IPS-18a (cell line): ENCODE results near the gene MAP3K21.

Experiments used
- H3K27ac ChIP-seq: one replicate; pipeline ENCODE4 v1.5.1; 2013; ENCODE audit warnings: low read length
- H3K27me3 ChIP-seq: one replicate; pipeline ENCODE4 v1.6.1; 2013; ENCODE audit warnings: mild to moderate bottlenecking, low read length; ENCODE audit not compliant: control insufficient read depth, insufficient read depth
- H3K36me3 ChIP-seq: one replicate; pipeline ENCODE4 v1.6.1; 2013; ENCODE audit warnings: low read depth, low read length; ENCODE audit not compliant: control insufficient read depth
- H3K4me1 ChIP-seq: one replicate; pipeline ENCODE4 v1.6.1; 2013; ENCODE audit warnings: low read depth, low read length; ENCODE audit not compliant: control insufficient read depth
- H3K4me3 ChIP-seq: one replicate; pipeline ENCODE4 v1.5.1; 2013; ENCODE audit warnings: low read length
- H3K9ac ChIP-seq: one replicate; pipeline ENCODE4 v1.6.1; 2013; ENCODE audit warnings: mild to moderate bottlenecking, low read length, moderate library complexity
- H3K9me3 ChIP-seq: one replicate; pipeline ENCODE4 v1.6.1; 2013; ENCODE audit warnings: low read depth, low read length; ENCODE audit not compliant: control insufficient read depth

MAP3K21 gene

GRCh38 chr1:233299450-233299849 is 28.1 kb upstream of the MAP3K21 start:
- no peak overlapping the region for H3K4me3 ChIP-seq
- no peak overlapping the region for H3K27ac ChIP-seq
- H3K27me3 ChIP-seq = no peaks in the 10 kb centered on the region
- no peaks in the 10 kb centered on the region for H3K9me3 ChIP-seq
- H3K9ac ChIP-seq = no peak overlapping the region
- H3K4me1 ChIP-seq = peaks cover 4% of the 10 kb centered on the region
- no peaks in the 10 kb centered on the region for H3K36me3 ChIP-seq

GRCh38 chr1:233300326-233300725 is 27.2 kb upstream of the MAP3K21 start:
- H3K4me1 ChIP-seq = peaks cover 4% of the 10 kb centered on the region
- H3K9ac ChIP-seq = no peak overlapping the region
- H3K27ac ChIP-seq = no peak overlapping the region
- no peak overlapping the region for H3K4me3 ChIP-seq
- no peaks in the 10 kb centered on the region for H3K9me3 ChIP-seq
- H3K36me3 ChIP-seq = no peaks in the 10 kb centered on the region
- H3K27me3 ChIP-seq = no peaks in the 10 kb centered on the region

GRCh38 chr1:233304489-233305102 is 22.9 kb upstream of the MAP3K21 start:
- Histone ChIP-seq H3K9me3 (no peaks in the 10 kb centered on the region), H3K27ac (no peak overlapping the region), H3K27me3 (no peaks in the 10 kb centered on the region), H3K9ac (no peak overlapping the region), H3K4me3 (no peak overlapping the region), H3K36me3 (no peaks in the 10 kb centered on the region), H3K4me1 (no peaks in the 10 kb centered on the region)

- Histone ChIP-seq H3K9ac (no peak overlapping the region), H3K27me3 (no peaks in the 10 kb centered on the region), H3K9me3 (no peaks in the 10 kb centered on the region), H3K36me3 (no peaks in the 10 kb centered on the region), H3K4me1 (no peaks in the 10 kb centered on the region), H3K4me3 (no peak overlapping the region), H3K27ac (no peak overlapping the region)
Measured at GRCh38 chr1:233313434-233314155, 13.9 kb upstream of the MAP3K21 start.

- Histone ChIP-seq H3K36me3 (no peaks in the 10 kb centered on the region), H3K4me1 (no peaks in the 10 kb centered on the region), H3K4me3 (no peak overlapping the region), H3K27me3 (no peaks in the 10 kb centered on the region), H3K9me3 (no peaks in the 10 kb centered on the region), H3K27ac (no peak overlapping the region), H3K9ac (no peak overlapping the region)
Measured at GRCh38 chr1:233315718-233316301, 11.7 kb upstream of the MAP3K21 start.

GRCh38 chr1:233316473-233316872 is 11.1 kb upstream of the MAP3K21 start:
- H3K27ac ChIP-seq = no peak overlapping the region
- H3K36me3 ChIP-seq = no peaks in the 10 kb centered on the region
- H3K9me3 ChIP-seq = no peaks in the 10 kb centered on the region
- no peak overlapping the region for H3K9ac ChIP-seq
- H3K27me3 ChIP-seq = no peaks in the 10 kb centered on the region
- H3K4me1 ChIP-seq = no peaks in the 10 kb centered on the region
- no peak overlapping the region for H3K4me3 ChIP-seq

- Histone ChIP-seq H3K9ac (no peak overlapping the region), H3K27me3 (no peaks in the 10 kb centered on the region), H3K9me3 (no peaks in the 10 kb centered on the region), H3K27ac (no peak overlapping the region), H3K36me3 (no peaks in the 10 kb centered on the region), H3K4me3 (no peak overlapping the region), H3K4me1 (no peaks in the 10 kb centered on the region)
Measured at GRCh38 chr1:233319272-233319671, 8.3 kb upstream of the MAP3K21 start.

GRCh38 chr1:233320023-233320422 is 7.5 kb upstream of the MAP3K21 start:
- no peak overlapping the region for H3K27ac ChIP-seq

GRCh38 chr1:233323718-233324117 is 3.8 kb upstream of the MAP3K21 start:
- Histone ChIP-seq H3K36me3 (no peaks in the 10 kb centered on the region), H3K27ac (no peak overlapping the region), H3K4me1 (peaks cover under 1% of the 10 kb centered on the region), H3K27me3 (peaks cover 23% of the 10 kb centered on the region), H3K9ac (no peak overlapping the region), H3K9me3 (no peaks in the 10 kb centered on the region), H3K4me3 (no peak overlapping the region)

More at GRCh38 chr1:233320023-233320422, 7.5 kb upstream of the MAP3K21 start:
- no peak overlapping the region for H3K9ac ChIP-seq
- H3K4me1 ChIP-seq = no peaks in the 10 kb centered on the region
- H3K9me3 ChIP-seq = no peaks in the 10 kb centered on the region
- H3K36me3 ChIP-seq = no peaks in the 10 kb centered on the region
- H3K27me3 ChIP-seq = no peaks in the 10 kb centered on the region
- H3K4me3 ChIP-seq = no peak overlapping the region

- Histone ChIP-seq H3K36me3 (no peaks in the 10 kb centered on the region), H3K4me3 (no peak overlapping the region), H3K9ac (no peak overlapping the region), H3K4me1 (peaks cover 10% of the 10 kb centered on the region), H3K27ac (no peak overlapping the region), H3K27me3 (peaks cover 37% of the 10 kb centered on the region), H3K9me3 (no peaks in the 10 kb centered on the region)
Measured at GRCh38 chr1:233326319-233326718, 1.2 kb upstream of the MAP3K21 start.

- Histone ChIP-seq H3K27me3 (peaks cover 37% of the 10 kb centered on the region), H3K27ac (no peak overlapping the region), H3K36me3 (no peaks in the 10 kb centered on the region), H3K4me3 (peak overlapping the region; percentile 54), H3K9me3 (no peaks in the 10 kb centered on the region), H3K4me1 (peaks cover 15% of the 10 kb centered on the region), H3K9ac (peak overlapping the region; percentile 5)
Measured at GRCh38 chr1:233326811-233327650, 493 bp upstream of the MAP3K21 start.
